Activated naive CD8-positive, alpha-beta T cell (primary cell): ENCODE data around the gene AMIGO3.
"Not testable (repeated sequence)": the region's sequence is repeated elsewhere in the genome, so short reads cannot be mapped to it uniquely, and the experiment has no call there.

Experiments
- H3K27ac Mint-ChIP-seq: one replicate; pipeline ENCODE4 v1.8.0; 2021; ENCODE audit warnings: mixed read lengths
- H3K27me3 Mint-ChIP-seq: one replicate; pipeline ENCODE4 v1.8.0; 2021; ENCODE audit warnings: mixed read lengths
- H3K36me3 Mint-ChIP-seq: one replicate; pipeline ENCODE4 v1.8.0; 2021; ENCODE audit warnings: mixed read lengths
- H3K4me1 Mint-ChIP-seq: one replicate; pipeline ENCODE4 v1.8.0; 2021; ENCODE audit warnings: low read depth, mixed read lengths
- H3K4me3 Mint-ChIP-seq: one replicate; pipeline ENCODE4 v1.8.0; 2021; ENCODE audit warnings: mild to moderate bottlenecking, mixed read lengths
- H3K9me3 Mint-ChIP-seq: one replicate; pipeline ENCODE4 v1.8.0; 2021; ENCODE audit warnings: low read depth, mixed read lengths

The AMIGO3 gene

GRCh38 chr3:49706456-49707112 lies 12.9 kb downstream of the AMIGO3 start:
- H3K4me3 Mint-ChIP-seq: no peak overlapping the region
- H3K4me1 Mint-ChIP-seq: no peaks in the 10 kb centered on the region
- H3K27me3 Mint-ChIP-seq: no peaks in the 10 kb centered on the region
- no peak overlapping the region for H3K27ac Mint-ChIP-seq
- peaks cover 2% of the 10 kb centered on the region for H3K36me3 Mint-ChIP-seq
- H3K9me3 Mint-ChIP-seq: no peaks in the 10 kb centered on the region

GRCh38 chr3:49705390-49705960 lies 14.0 kb downstream of the AMIGO3 start:
- no peak overlapping the region for H3K27ac Mint-ChIP-seq
- H3K27me3 Mint-ChIP-seq: no peaks in the 10 kb centered on the region
- H3K4me3 Mint-ChIP-seq: no peak overlapping the region
- H3K36me3 Mint-ChIP-seq: peaks cover 2% of the 10 kb centered on the region
- H3K4me1 Mint-ChIP-seq: no peaks in the 10 kb centered on the region
- no peaks in the 10 kb centered on the region for H3K9me3 Mint-ChIP-seq

DNA sequence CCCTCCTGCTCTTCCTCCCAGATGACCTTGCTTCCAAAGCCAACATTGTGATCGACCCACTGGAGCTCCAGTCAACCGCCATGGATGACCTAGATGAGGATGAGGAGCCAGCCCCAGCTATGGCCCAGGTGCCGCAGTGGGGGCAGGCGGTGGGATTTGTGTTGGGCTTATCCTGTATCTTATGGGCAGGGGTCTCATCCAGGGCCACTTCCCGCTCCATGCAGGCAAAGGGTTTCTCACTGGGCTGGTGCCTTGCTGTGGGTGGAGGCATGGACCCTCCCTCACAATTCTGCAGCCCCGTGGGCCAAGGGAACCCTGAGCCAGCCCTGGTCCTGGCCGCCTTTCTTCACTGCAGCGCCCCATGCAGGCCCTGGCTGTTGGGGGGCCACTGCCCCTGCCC lies 14.9 kb downstream of the AMIGO3 start:
- Mint-ChIP-seq H3K9me3 (no peaks in the 10 kb centered on the region), H3K27me3 (no peaks in the 10 kb centered on the region), H3K4me1 (no peaks in the 10 kb centered on the region), H3K36me3 (peaks cover 2% of the 10 kb centered on the region), H3K4me3 (no peak overlapping the region), H3K27ac (no peak overlapping the region)

DNA sequence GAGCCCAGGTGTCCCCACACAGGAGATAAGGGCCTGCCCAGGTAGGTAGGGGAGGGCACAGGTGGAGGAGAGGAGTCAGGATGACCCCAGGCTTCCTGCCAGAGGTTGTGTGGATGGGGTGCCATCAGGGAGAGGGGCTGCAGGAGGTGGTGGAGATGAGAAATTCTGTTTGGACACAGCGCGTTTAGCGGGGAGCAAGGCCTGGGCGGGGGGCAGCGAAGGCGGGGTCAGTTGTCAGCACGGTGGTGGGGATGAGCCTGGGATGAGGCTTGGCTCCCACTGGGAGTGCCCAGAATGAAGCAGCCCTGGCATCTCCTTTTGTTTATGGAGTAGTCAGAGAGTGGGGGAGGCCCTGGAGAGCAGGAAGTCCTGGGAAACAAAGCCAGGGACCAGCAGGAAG lies 15.5 kb downstream of the AMIGO3 start:
- Mint-ChIP-seq H3K27me3 (no peaks in the 10 kb centered on the region), H3K4me1 (no peaks in the 10 kb centered on the region), H3K9me3 (no peaks in the 10 kb centered on the region), H3K27ac (no peak overlapping the region), H3K36me3 (peaks cover 2% of the 10 kb centered on the region), H3K4me3 (no peak overlapping the region)

DNA sequence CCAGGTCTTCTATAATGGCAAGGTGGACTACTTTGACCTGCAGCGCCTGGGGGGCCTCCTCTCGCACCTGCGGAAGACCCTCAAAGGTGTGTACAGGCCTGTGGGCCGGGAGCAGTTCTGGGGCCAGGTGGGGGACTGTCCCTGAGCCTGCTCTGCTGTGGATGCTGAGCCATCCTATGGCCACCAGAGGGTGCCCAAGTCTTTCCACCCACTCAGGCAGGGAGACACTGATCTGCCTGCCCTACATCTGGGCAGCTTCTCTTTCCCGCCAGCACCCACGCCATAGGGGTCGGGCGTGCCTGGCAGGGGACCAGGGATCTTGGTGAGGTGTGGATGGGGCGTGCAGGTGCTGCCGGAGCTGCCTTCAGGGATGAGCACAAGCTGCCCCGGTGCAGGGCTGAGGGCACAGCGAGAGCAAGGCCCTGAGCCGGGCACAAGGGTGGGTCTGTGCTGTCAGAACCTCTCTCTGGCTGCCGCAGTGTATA lies 16.0 kb downstream of the AMIGO3 start:
- H3K36me3 Mint-ChIP-seq: peaks cover 2% of the 10 kb centered on the region
- H3K4me1 Mint-ChIP-seq: no peaks in the 10 kb centered on the region
- no peaks in the 10 kb centered on the region for H3K27me3 Mint-ChIP-seq
- no peaks in the 10 kb centered on the region for H3K9me3 Mint-ChIP-seq
- H3K27ac Mint-ChIP-seq: no peak overlapping the region
- H3K4me3 Mint-ChIP-seq: no peak overlapping the region

- Mint-ChIP-seq H3K4me3 (no peak overlapping the region), H3K27me3 (no peaks in the 10 kb centered on the region), H3K4me1 (no peaks in the 10 kb centered on the region), H3K36me3 (peaks cover 2% of the 10 kb centered on the region), H3K27ac (no peak overlapping the region), H3K9me3 (no peaks in the 10 kb centered on the region)
These were observed 16.8 kb downstream of the AMIGO3 start for GRCh38 chr3:49702672-49703071.

GRCh38 chr3:49701388-49702077 lies 18.0 kb downstream of the AMIGO3 start:
- H3K9me3 Mint-ChIP-seq: no peaks in the 10 kb centered on the region
- H3K4me1 Mint-ChIP-seq: no peaks in the 10 kb centered on the region
- H3K4me3 Mint-ChIP-seq: no peak overlapping the region
- no peaks in the 10 kb centered on the region for H3K27me3 Mint-ChIP-seq
- H3K36me3 Mint-ChIP-seq: peaks cover 2% of the 10 kb centered on the region
- no peak overlapping the region for H3K27ac Mint-ChIP-seq

- Mint-ChIP-seq H3K9me3 (no peaks in the 10 kb centered on the region), H3K27me3 (no peaks in the 10 kb centered on the region), H3K4me3 (no peak overlapping the region), H3K27ac (no peak overlapping the region), H3K36me3 (peaks cover 2% of the 10 kb centered on the region), H3K4me1 (no peaks in the 10 kb centered on the region)
These were observed 18.9 kb downstream of the AMIGO3 start for GRCh38 chr3:49700453-49701128.

DNA sequence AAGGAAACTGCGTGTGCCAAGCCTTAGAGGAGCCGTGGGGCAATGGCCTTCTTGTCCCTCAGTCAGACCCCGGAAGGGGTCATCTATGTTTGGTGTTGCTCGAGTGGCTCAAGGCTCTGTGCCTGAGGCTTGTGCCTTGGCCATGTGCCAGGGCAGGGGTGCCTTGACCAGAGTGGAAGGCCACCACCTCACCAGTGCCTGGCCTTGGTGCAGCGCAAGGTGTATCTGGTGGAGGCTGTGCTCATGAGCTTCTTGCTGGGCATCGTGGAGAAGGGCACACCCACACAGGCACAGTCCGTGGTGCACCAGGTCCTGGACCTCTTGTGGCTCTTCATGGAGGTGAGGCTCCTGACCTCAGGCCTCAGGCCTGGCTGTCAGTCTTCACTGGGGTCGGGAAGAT lies 19.5 kb downstream of the AMIGO3 start:
- no peaks in the 10 kb centered on the region for H3K9me3 Mint-ChIP-seq
- no peak overlapping the region for H3K27ac Mint-ChIP-seq
- no peaks in the 10 kb centered on the region for H3K4me1 Mint-ChIP-seq
- no peak overlapping the region for H3K4me3 Mint-ChIP-seq
- peaks cover 2% of the 10 kb centered on the region for H3K36me3 Mint-ChIP-seq
- H3K27me3 Mint-ChIP-seq: no peaks in the 10 kb centered on the region

DNA sequence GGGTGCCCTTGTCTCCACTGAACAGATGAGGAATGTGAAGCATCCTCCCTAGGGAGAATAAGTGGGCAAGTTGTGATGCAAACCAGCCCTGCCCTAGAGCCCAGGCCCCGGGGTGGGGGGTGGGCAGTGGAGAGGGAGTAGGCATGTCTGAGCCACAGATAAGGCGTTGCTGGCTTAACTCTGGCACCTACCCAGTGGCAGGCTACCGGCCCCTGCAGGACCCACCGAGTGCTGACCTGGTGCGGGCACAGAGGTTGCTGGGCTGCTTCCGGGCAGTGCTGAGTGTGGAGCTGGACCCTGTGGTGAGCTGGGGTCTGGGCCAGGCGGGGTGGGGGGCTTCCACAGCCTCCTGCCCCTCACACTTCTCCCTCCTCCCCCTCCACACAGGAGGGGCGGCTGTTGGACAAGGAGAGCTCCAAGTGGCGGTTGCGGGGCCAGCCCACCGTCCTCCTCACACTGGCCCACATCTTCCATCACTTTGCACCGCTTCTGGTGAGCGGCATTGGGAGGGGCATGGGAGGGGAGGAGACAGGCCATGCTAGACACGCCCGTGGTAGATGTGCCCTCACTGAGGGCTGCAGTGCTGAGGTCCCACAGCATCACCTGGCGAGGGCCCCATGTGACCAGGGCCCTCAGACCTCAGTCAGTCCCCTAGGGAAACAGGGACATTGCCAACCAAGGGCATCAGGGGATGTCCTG lies 20.1 kb downstream of the AMIGO3 start:
- Mint-ChIP-seq H3K9me3 (no peaks in the 10 kb centered on the region), H3K36me3 (peaks cover 2% of the 10 kb centered on the region), H3K27me3 (no peaks in the 10 kb centered on the region), H3K4me3 (no peak overlapping the region), H3K27ac (no peak overlapping the region), H3K4me1 (no peaks in the 10 kb centered on the region)

DNA sequence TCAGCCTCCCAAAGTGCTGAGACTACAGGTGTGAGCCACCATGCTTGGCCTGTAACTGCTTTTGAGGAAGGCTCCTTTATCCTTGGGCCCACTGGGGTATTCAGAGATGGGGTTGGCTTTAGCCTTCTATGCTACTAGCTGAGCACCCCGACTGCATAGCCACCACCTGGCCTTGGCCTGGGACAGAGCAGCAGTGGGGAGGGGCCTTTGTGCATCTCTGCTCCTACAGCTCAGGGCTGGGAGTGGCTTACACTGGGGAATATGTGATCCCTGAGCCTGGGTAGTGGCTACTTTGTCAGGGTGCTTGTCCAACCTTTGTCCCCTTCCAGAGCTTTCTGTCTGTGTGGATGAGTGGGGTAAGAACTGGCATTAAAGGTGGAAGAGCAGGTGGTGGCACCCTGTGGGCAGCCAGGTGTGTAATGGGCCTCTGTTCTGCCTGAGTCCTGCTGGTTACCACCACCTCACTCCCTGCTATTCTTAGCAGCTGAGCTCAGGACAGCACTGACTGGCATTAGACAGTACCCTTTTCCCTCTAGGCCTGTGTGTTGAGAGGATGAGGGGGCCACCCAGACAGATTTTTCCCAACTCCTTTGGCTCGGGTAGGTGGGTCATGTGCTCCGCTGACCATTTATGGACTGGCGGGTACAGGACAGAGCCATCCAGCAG lies 24.0 kb downstream of the AMIGO3 start:
- not testable (repeated sequence) for H3K27me3 Mint-ChIP-seq, H3K9me3 Mint-ChIP-seq, H3K36me3 Mint-ChIP-seq, H3K4me3 Mint-ChIP-seq, H3K27ac Mint-ChIP-seq
- peaks cover 13% of the 10 kb centered on the region for H3K4me1 Mint-ChIP-seq

DNA sequence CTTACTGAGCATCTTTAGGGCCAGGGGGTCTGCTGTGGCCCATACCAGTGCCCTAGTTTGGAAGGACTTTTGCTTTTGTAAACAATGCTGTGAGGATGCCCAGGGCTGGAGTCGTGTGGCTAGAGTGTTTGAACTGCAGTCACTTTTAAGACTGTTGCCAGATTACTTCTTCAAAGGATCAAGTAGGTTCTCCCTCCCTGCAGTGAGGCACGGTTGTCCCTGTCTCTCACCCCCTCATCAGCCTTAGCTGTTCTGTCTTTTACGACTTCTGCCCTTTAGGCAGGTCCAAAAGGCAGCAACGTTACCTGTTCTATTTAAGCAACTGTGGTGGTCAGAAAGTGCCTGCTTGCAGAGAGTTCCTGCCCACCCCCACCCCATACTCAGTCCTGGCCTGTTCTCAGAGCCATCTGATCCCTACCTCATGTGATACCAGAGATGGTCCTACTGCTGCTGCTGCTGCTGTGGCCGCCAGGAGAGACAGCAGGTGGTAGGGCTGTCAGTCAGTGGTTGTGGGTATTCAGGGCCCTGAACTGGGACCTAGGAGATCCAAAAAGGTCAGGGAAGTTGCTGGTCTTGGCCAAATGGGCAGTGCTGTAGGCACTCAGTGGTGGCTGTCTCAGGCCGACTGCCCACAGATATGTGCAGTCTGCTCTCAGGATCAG lies 24.9 kb downstream of the AMIGO3 start:
- H3K9me3 Mint-ChIP-seq, H3K36me3 Mint-ChIP-seq, H3K27me3 Mint-ChIP-seq, H3K4me3 Mint-ChIP-seq, H3K27ac Mint-ChIP-seq: not testable (repeated sequence)
- peaks cover 21% of the 10 kb centered on the region for H3K4me1 Mint-ChIP-seq

GRCh38 chr3:49691481-49691880 lies 28.0 kb downstream of the AMIGO3 start:
- not testable (repeated sequence) for H3K27ac Mint-ChIP-seq, H3K9me3 Mint-ChIP-seq, H3K27me3 Mint-ChIP-seq, H3K36me3 Mint-ChIP-seq
- Mint-ChIP-seq H3K4me1 (peaks cover 32% of the 10 kb centered on the region), H3K4me3 (peak overlapping the region; percentile 94)

DNA sequence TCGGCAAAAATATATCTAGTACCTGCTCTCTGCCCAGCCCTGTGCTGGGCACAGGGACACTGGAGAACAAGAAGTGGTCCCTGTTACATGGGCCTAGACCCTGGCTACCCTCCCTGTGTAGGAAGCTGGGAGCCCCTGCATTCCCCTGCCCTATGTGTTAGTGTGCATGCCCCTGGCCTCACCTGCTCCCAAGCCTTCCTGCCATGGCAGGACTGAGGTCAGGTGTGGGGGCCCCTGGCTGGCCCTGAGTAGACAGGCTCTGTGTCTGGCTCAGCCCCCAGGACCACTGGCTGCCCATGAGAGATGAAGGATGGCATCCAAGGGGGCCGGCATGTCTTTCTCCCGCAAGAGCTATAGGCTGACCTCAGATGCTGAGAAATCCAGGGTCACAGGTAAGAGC lies 28.6 kb downstream of the AMIGO3 start:
- H3K36me3 Mint-ChIP-seq, H3K27ac Mint-ChIP-seq, H3K9me3 Mint-ChIP-seq, H3K27me3 Mint-ChIP-seq: not testable (repeated sequence)
- peak overlapping the region; percentile 94 for H3K4me3 Mint-ChIP-seq
- H3K4me1 Mint-ChIP-seq: peaks cover 33% of the 10 kb centered on the region
